Astrocyte (in vitro differentiated cells and primary cell): ENCODE results near the gene REEP6. TPM values are rescaled to one million over a fixed set of nuclear protein-coding genes. Genes with fewer than 3 reads are reported as not detected.

ENCODE experiments used
- DNase-seq: peaks from one replicate; pipeline ENCODE4 v3.0.0-alpha.2; 2010; ENCODE audit warnings: low read depth
- FAIRE-seq: peaks from 2 replicates; lab custom pipeline; 2011; peaks lifted over from hg19 to GRCh38; lab: Jason Lieb, UNC
- H2AFZ ChIP-seq: 2 replicates; pipeline ENCODE4 v1.6.0; 2012; ENCODE audit warnings: low read depth, low read length, inconsistent platforms
- H3K27ac ChIP-seq: 2 replicates; pipeline ENCODE4 v1.5.1; 2011; ENCODE audit warnings: low read depth, low read length, inconsistent platforms
- H3K27me3 ChIP-seq: 2 replicates; pipeline ENCODE4 v1.6.0; 2011; ENCODE audit warnings: low read length, inconsistent platforms; ENCODE audit not compliant: insufficient read depth
- H3K36me3 ChIP-seq: 2 replicates; pipeline ENCODE4 v1.5.1; 2011; ENCODE audit warnings: low read length, inconsistent platforms; ENCODE audit not compliant: insufficient read depth
- H3K4me1 ChIP-seq: 2 replicates; pipeline ENCODE4 v1.5.1; 2011; ENCODE audit warnings: low read length, inconsistent platforms; ENCODE audit not compliant: insufficient read depth
- H3K4me2 ChIP-seq: 2 replicates; pipeline ENCODE4 v1.6.0; 2012; ENCODE audit warnings: low read length, inconsistent platforms
- H3K4me3 ChIP-seq: 2 replicates; pipeline ENCODE4 v1.5.1; 2011; ENCODE audit warnings: low read depth, mild to moderate bottlenecking, low read length, inconsistent platforms; ENCODE audit not compliant: insufficient read depth
- H3K79me2 ChIP-seq: 2 replicates; pipeline ENCODE4 v1.6.0; 2012; ENCODE audit warnings: mild to moderate bottlenecking, low read length, inconsistent platforms; ENCODE audit not compliant: insufficient read depth
- H3K9ac ChIP-seq: 2 replicates; pipeline ENCODE4 v1.6.0; 2012; ENCODE audit warnings: mild to moderate bottlenecking, low read length, inconsistent platforms
- H3K9me3 ChIP-seq: 2 replicates; pipeline ENCODE4 v1.5.1; 2012; ENCODE audit warnings: low read depth, mild to moderate bottlenecking, low read length, inconsistent platforms; ENCODE audit not compliant: insufficient read depth
- H4K20me1 ChIP-seq: 2 replicates; pipeline ENCODE4 v1.6.0; 2012; ENCODE audit warnings: low read length, inconsistent platforms; ENCODE audit not compliant: insufficient read depth
- H3K27ac Mint-ChIP-seq: one replicate; pipeline ENCODE4 v1.8.0; 2021; ENCODE audit warnings: mild to moderate bottlenecking, mixed read lengths; ENCODE audit not compliant: unreplicated experiment
- H3K27me3 Mint-ChIP-seq: one replicate; pipeline ENCODE4 v1.8.0; 2021; ENCODE audit warnings: low read depth, mixed read lengths; ENCODE audit not compliant: unreplicated experiment
- H3K36me3 Mint-ChIP-seq: one replicate; pipeline ENCODE4 v1.8.0; 2021; ENCODE audit warnings: low read depth, mixed read lengths; ENCODE audit not compliant: unreplicated experiment
- H3K4me1 Mint-ChIP-seq: one replicate; pipeline ENCODE4 v1.8.0; 2021; ENCODE audit warnings: low read depth, mixed read lengths; ENCODE audit not compliant: unreplicated experiment
- H3K4me3 Mint-ChIP-seq: one replicate; pipeline ENCODE4 v1.8.0; 2021; ENCODE audit warnings: mild to moderate bottlenecking, moderate library complexity, mixed read lengths; ENCODE audit not compliant: unreplicated experiment
- H3K9me3 Mint-ChIP-seq: one replicate; pipeline ENCODE4 v1.8.0; 2021; ENCODE audit warnings: mild to moderate bottlenecking, mixed read lengths; ENCODE audit not compliant: unreplicated experiment
- EZH2 ChIP-seq: IDR thresholded peaks from 2 replicates; pipeline ENCODE4 v1.6.1; 2012; ENCODE audit warnings: mild to moderate bottlenecking, low read length, inconsistent platforms; ENCODE audit not compliant: insufficient read depth
- total RNA-seq: library from RNA; stranded (reverse); gene quantifications from 2 replicates; pipeline ENCODE4 v1.2.1, GENCODE V29; 2021
- TF ChIP-seq, protein P1 (sequence below): IDR thresholded peaks from 2 replicates; pipeline ENCODE4 v1.5.1; 2011; ENCODE audit warnings: low read depth, mild to moderate bottlenecking, inconsistent platforms, low read length, moderate library complexity; ENCODE audit not compliant: insufficient read depth

The REEP6 gene
- total RNA-seq, 1 donor from 2014 or later = 5.7 TPM

DNA sequence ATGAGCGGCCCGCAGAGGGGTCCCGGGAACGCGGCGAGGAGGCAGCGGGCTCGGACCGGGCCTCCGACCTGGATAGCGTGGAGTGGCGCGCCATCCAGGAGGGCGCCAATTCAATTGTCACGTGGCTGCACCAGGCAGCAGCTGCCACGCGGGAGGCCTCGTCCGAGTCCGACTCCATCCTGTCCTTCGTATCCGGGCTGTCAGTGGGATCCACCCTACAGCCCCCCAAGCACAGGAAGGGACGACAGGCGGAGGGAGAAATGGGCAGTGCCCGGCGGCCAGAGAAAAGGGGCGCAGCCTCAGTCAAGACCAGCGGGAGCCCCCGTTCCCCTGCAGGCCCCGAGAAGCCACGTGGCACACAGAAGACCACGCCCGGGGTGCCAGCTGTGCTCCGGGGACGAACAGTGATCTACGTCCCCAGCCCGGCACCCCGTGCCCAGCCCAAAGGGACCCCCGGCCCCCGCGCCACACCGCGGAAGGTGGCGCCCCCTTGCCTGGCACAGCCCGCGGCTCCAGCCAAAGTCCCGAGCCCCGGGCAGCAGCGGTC lies 22.6 kb upstream of the REEP6 start:
- H3K27ac ChIP-seq = no peak overlapping the region
- FAIRE-seq = no peak
- no peak for DNase-seq
- H3K4me1 ChIP-seq = peaks cover 5% of the 10 kb centered on the region
- H3K9ac ChIP-seq = no peak overlapping the region
- no peak overlapping the region for H3K27ac Mint-ChIP-seq
- H3K36me3 ChIP-seq = no peaks in the 10 kb centered on the region
- peak overlapping the region; percentile 1 for H3K4me2 ChIP-seq
- H4K20me1 ChIP-seq = peaks cover 31% of the 10 kb centered on the region
- no peaks in the 10 kb centered on the region for H3K79me2 ChIP-seq
- H3K4me3 ChIP-seq = no peak overlapping the region
- no peaks in the 10 kb centered on the region for H3K36me3 Mint-ChIP-seq
- no peak overlapping the region for H2AFZ ChIP-seq
- peaks cover 3% of the 10 kb centered on the region for H3K9me3 Mint-ChIP-seq
- no peaks in the 10 kb centered on the region for H3K4me1 Mint-ChIP-seq
- TF ChIP-seq EZH2 = peak; percentile 50
- TF ChIP-seq, protein P1, sequence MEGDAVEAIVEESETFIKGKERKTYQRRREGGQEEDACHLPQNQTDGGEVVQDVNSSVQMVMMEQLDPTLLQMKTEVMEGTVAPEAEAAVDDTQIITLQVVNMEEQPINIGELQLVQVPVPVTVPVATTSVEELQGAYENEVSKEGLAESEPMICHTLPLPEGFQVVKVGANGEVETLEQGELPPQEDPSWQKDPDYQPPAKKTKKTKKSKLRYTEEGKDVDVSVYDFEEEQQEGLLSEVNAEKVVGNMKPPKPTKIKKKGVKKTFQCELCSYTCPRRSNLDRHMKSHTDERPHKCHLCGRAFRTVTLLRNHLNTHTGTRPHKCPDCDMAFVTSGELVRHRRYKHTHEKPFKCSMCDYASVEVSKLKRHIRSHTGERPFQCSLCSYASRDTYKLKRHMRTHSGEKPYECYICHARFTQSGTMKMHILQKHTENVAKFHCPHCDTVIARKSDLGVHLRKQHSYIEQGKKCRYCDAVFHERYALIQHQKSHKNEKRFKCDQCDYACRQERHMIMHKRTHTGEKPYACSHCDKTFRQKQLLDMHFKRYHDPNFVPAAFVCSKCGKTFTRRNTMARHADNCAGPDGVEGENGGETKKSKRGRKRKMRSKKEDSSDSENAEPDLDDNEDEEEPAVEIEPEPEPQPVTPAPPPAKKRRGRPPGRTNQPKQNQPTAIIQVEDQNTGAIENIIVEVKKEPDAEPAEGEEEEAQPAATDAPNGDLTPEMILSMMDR = no peak
- H3K27me3 Mint-ChIP-seq = peaks cover 4% of the 10 kb centered on the region
- no peak overlapping the region for H3K4me3 Mint-ChIP-seq
- H3K27me3 ChIP-seq = peaks cover 5% of the 10 kb centered on the region
- H3K9me3 ChIP-seq = no peaks in the 10 kb centered on the region

GRCh38 chr19:1468821-1469254 lies 22.1 kb upstream of the REEP6 start:
- peaks cover 4% of the 10 kb centered on the region for H3K27me3 Mint-ChIP-seq
- no peaks in the 10 kb centered on the region for H3K4me1 Mint-ChIP-seq
- H3K4me2 ChIP-seq = peak overlapping the region; percentile 1
- peaks cover 5% of the 10 kb centered on the region for H3K27me3 ChIP-seq
- H3K27ac ChIP-seq = no peak overlapping the region
- H3K4me3 Mint-ChIP-seq = no peak overlapping the region
- no peaks in the 10 kb centered on the region for H3K36me3 ChIP-seq
- DNase-seq (no peak), FAIRE-seq (no peak)
- H3K79me2 ChIP-seq = no peaks in the 10 kb centered on the region
- H3K9me3 ChIP-seq = no peaks in the 10 kb centered on the region
- no peak overlapping the region for H2AFZ ChIP-seq
- H3K4me3 ChIP-seq = no peak overlapping the region
- TF ChIP-seq, protein P1 = no peak
- TF ChIP-seq EZH2 = no peak
- peak overlapping the region; percentile 41 for H3K27ac Mint-ChIP-seq
- H3K9ac ChIP-seq = no peak overlapping the region
- peaks cover 3% of the 10 kb centered on the region for H3K9me3 Mint-ChIP-seq
- peaks cover 5% of the 10 kb centered on the region for H3K4me1 ChIP-seq
- no peaks in the 10 kb centered on the region for H3K36me3 Mint-ChIP-seq
- H4K20me1 ChIP-seq = peaks cover 35% of the 10 kb centered on the region

GRCh38 chr19:1469255-1470054 lies 21.5 kb upstream of the REEP6 start:
- H3K9ac ChIP-seq = no peak overlapping the region
- Mint-ChIP-seq H3K27ac (no peak overlapping the region), H3K27me3 (peaks cover 2% of the 10 kb centered on the region), H3K9me3 (peaks cover 3% of the 10 kb centered on the region), H3K4me1 (no peaks in the 10 kb centered on the region), H3K36me3 (no peaks in the 10 kb centered on the region), H3K4me3 (no peak overlapping the region)
- H2AFZ ChIP-seq = no peak overlapping the region
- peaks cover 42% of the 10 kb centered on the region for H4K20me1 ChIP-seq
- no peaks in the 10 kb centered on the region for H3K79me2 ChIP-seq
- no peaks in the 10 kb centered on the region for H3K9me3 ChIP-seq
- no peak overlapping the region for H3K27ac ChIP-seq
- H3K27me3 ChIP-seq = peaks cover 5% of the 10 kb centered on the region
- no peak for TF ChIP-seq EZH2
- TF ChIP-seq, protein P1 = no peak
- no peak for FAIRE-seq
- H3K36me3 ChIP-seq = no peaks in the 10 kb centered on the region
- DNase-seq = no peak
- H3K4me1 ChIP-seq = peaks cover 9% of the 10 kb centered on the region
- H3K4me3 ChIP-seq = no peak overlapping the region
- peak overlapping the region; percentile 1 for H3K4me2 ChIP-seq
